ENCODE results near the gene TECR.
A peak's percentile ranks its signal among the peaks of the same experiment; 100 is the strongest.
"Not testable (repeated sequence)": the region's sequence is repeated elsewhere in the genome, so short reads cannot be mapped to it uniquely, and the experiment has no call there.

TECR gene

GRCh38 chr19:14552006-14552360 lies 22.6 kb downstream of the TECR start:
- not testable (repeated sequence) for H3K27ac ChIP-seq (ENCODE audit: low read depth in 2 of 2, low read length in 2 of 2); H3K4me3 ChIP-seq (ENCODE audit: low read length in 2 of 2); H3K9me3 ChIP-seq (ENCODE audit: control insufficient read depth in 2 of 2, low read length in 2 of 2); H3K36me3 ChIP-seq (ENCODE audit: control insufficient read depth in 2 of 2, insufficient read depth in 2 of 2, low read length in 2 of 2); H3K9ac ChIP-seq (ENCODE audit: low read depth in 1 of 2, low read length in 2 of 2); H3K27me3 ChIP-seq (ENCODE audit: control insufficient read depth in 2 of 2, insufficient read depth in 2 of 2, low read length in 2 of 2)
- peaks cover 6 to 17% of the 10 kb centered on the region in 2 donors for H3K4me1 ChIP-seq (ENCODE audit: control insufficient read depth in 2 of 2, insufficient read depth in 2 of 2, low read length in 2 of 2)

GRCh38 chr19:14553042-14553938 lies 23.9 kb downstream of the TECR start:
- no peak overlapping the region for H3K4me3 ChIP-seq (ENCODE audit: low read length in 2 of 2)
- peaks cover 0 to 4% of the 10 kb centered on the region in 2 donors for H3K36me3 ChIP-seq (ENCODE audit: control insufficient read depth in 2 of 2, insufficient read depth in 2 of 2, low read length in 2 of 2)
- H3K9me3 ChIP-seq (ENCODE audit: control insufficient read depth in 2 of 2, low read length in 2 of 2) = no peaks in the 10 kb centered on the region
- H3K4me1 ChIP-seq (ENCODE audit: control insufficient read depth in 2 of 2, insufficient read depth in 2 of 2, low read length in 2 of 2) = peaks cover 6 to 17% of the 10 kb centered on the region in 2 donors
- H3K27me3 ChIP-seq (ENCODE audit: control insufficient read depth in 2 of 2, insufficient read depth in 2 of 2, low read length in 2 of 2) = no peaks in the 10 kb centered on the region
- H3K27ac ChIP-seq (ENCODE audit: low read depth in 2 of 2, low read length in 2 of 2) = no peak overlapping the region
- no peak overlapping the region for H3K9ac ChIP-seq (ENCODE audit: low read depth in 1 of 2, low read length in 2 of 2)

- H3K4me1 ChIP-seq (ENCODE audit: control insufficient read depth in 2 of 2, insufficient read depth in 2 of 2, low read length in 2 of 2) = peaks cover 6 to 17% of the 10 kb centered on the region in 2 donors
- H3K9ac ChIP-seq (ENCODE audit: low read depth in 1 of 2, low read length in 2 of 2) = no peak overlapping the region
- no peak overlapping the region for H3K27ac ChIP-seq (ENCODE audit: low read depth in 2 of 2, low read length in 2 of 2)
- no peak overlapping the region for H3K4me3 ChIP-seq (ENCODE audit: low read length in 2 of 2)
- no peaks in the 10 kb centered on the region for H3K27me3 ChIP-seq (ENCODE audit: control insufficient read depth in 2 of 2, insufficient read depth in 2 of 2, low read length in 2 of 2)
- H3K36me3 ChIP-seq (ENCODE audit: control insufficient read depth in 2 of 2, insufficient read depth in 2 of 2, low read length in 2 of 2) = peaks cover 0 to 4% of the 10 kb centered on the region in 2 donors
- no peaks in the 10 kb centered on the region for H3K9me3 ChIP-seq (ENCODE audit: control insufficient read depth in 2 of 2, low read length in 2 of 2)
Measured at GRCh38 chr19:14553939-14554243, 24.5 kb downstream of the TECR start.

- Histone ChIP-seq H3K4me3 (ENCODE audit: low read length in 2 of 2) (no peak overlapping the region), H3K36me3 (ENCODE audit: control insufficient read depth in 2 of 2, insufficient read depth in 2 of 2, low read length in 2 of 2) (peaks cover 0 to 2% of the 10 kb centered on the region in 2 donors), H3K27ac (ENCODE audit: low read depth in 2 of 2, low read length in 2 of 2) (no peak overlapping the region), H3K4me1 (ENCODE audit: control insufficient read depth in 2 of 2, insufficient read depth in 2 of 2, low read length in 2 of 2) (peaks cover 6 to 17% of the 10 kb centered on the region in 2 donors), H3K9ac (ENCODE audit: low read depth in 1 of 2, low read length in 2 of 2) (no peak overlapping the region), H3K27me3 (ENCODE audit: control insufficient read depth in 2 of 2, insufficient read depth in 2 of 2, low read length in 2 of 2) (no peaks in the 10 kb centered on the region), H3K9me3 (ENCODE audit: control insufficient read depth in 2 of 2, low read length in 2 of 2) (no peaks in the 10 kb centered on the region)
Measured at GRCh38 chr19:14554382-14554812, 25.0 kb downstream of the TECR start.

GRCh38 chr19:14555918-14556661 lies 26.7 kb downstream of the TECR start:
- Histone ChIP-seq H3K36me3 (ENCODE audit: control insufficient read depth in 2 of 2, insufficient read depth in 2 of 2, low read length in 2 of 2) (peaks cover 0 to 2% of the 10 kb centered on the region in 2 donors), H3K4me1 (ENCODE audit: control insufficient read depth in 2 of 2, insufficient read depth in 2 of 2, low read length in 2 of 2) (peaks cover 6 to 7% of the 10 kb centered on the region in 2 donors), H3K4me3 (ENCODE audit: low read length in 2 of 2) (no peak overlapping the region), H3K27me3 (ENCODE audit: control insufficient read depth in 2 of 2, insufficient read depth in 2 of 2, low read length in 2 of 2) (no peaks in the 10 kb centered on the region), H3K9ac (ENCODE audit: low read depth in 1 of 2, low read length in 2 of 2) (no peak overlapping the region), H3K9me3 (ENCODE audit: control insufficient read depth in 2 of 2, low read length in 2 of 2) (no peaks in the 10 kb centered on the region), H3K27ac (ENCODE audit: low read depth in 2 of 2, low read length in 2 of 2) (no peak overlapping the region)

GRCh38 chr19:14556662-14557188 lies 27.3 kb downstream of the TECR start:
- H3K9ac ChIP-seq (ENCODE audit: low read depth in 1 of 2, low read length in 2 of 2) = no peak overlapping the region
- no peaks in the 10 kb centered on the region for H3K9me3 ChIP-seq (ENCODE audit: control insufficient read depth in 2 of 2, low read length in 2 of 2)
- no peaks in the 10 kb centered on the region for H3K27me3 ChIP-seq (ENCODE audit: control insufficient read depth in 2 of 2, insufficient read depth in 2 of 2, low read length in 2 of 2)
- peaks cover 0 to 2% of the 10 kb centered on the region in 2 donors for H3K36me3 ChIP-seq (ENCODE audit: control insufficient read depth in 2 of 2, insufficient read depth in 2 of 2, low read length in 2 of 2)
- H3K4me1 ChIP-seq (ENCODE audit: control insufficient read depth in 2 of 2, insufficient read depth in 2 of 2, low read length in 2 of 2) = peaks cover 2 to 6% of the 10 kb centered on the region in 2 donors
- H3K27ac ChIP-seq (ENCODE audit: low read depth in 2 of 2, low read length in 2 of 2) = no peak overlapping the region
- H3K4me3 ChIP-seq (ENCODE audit: low read length in 2 of 2) = peak overlapping the region; percentile 24 to 54

- no peaks in the 10 kb centered on the region for H3K9me3 ChIP-seq (ENCODE audit: control insufficient read depth in 2 of 2, low read length in 2 of 2)
- peaks cover 0 to 1% of the 10 kb centered on the region in 2 donors for H3K36me3 ChIP-seq (ENCODE audit: control insufficient read depth in 2 of 2, insufficient read depth in 2 of 2, low read length in 2 of 2)
- H3K27ac ChIP-seq (ENCODE audit: low read depth in 2 of 2, low read length in 2 of 2) = no peak overlapping the region
- no peak overlapping the region for H3K4me3 ChIP-seq (ENCODE audit: low read length in 2 of 2)
- H3K4me1 ChIP-seq (ENCODE audit: control insufficient read depth in 2 of 2, insufficient read depth in 2 of 2, low read length in 2 of 2) = peaks cover 2 to 6% of the 10 kb centered on the region in 2 donors
- no peaks in the 10 kb centered on the region for H3K27me3 ChIP-seq (ENCODE audit: control insufficient read depth in 2 of 2, insufficient read depth in 2 of 2, low read length in 2 of 2)
- H3K9ac ChIP-seq (ENCODE audit: low read depth in 1 of 2, low read length in 2 of 2) = no peak overlapping the region
Measured at GRCh38 chr19:14558370-14559066, 29.1 kb downstream of the TECR start.

GRCh38 chr19:14559916-14560775 lies 30.8 kb downstream of the TECR start:
- Histone ChIP-seq H3K27ac (ENCODE audit: low read depth in 2 of 2, low read length in 2 of 2) (no peak overlapping the region), H3K36me3 (ENCODE audit: control insufficient read depth in 2 of 2, insufficient read depth in 2 of 2, low read length in 2 of 2) (peaks cover 4 to 5% of the 10 kb centered on the region in 2 donors), H3K9me3 (ENCODE audit: control insufficient read depth in 2 of 2, low read length in 2 of 2) (no peaks in the 10 kb centered on the region), H3K4me1 (ENCODE audit: control insufficient read depth in 2 of 2, insufficient read depth in 2 of 2, low read length in 2 of 2) (peaks cover 2 to 4% of the 10 kb centered on the region in 2 donors), H3K4me3 (ENCODE audit: low read length in 2 of 2) (no peak overlapping the region), H3K27me3 (ENCODE audit: control insufficient read depth in 2 of 2, insufficient read depth in 2 of 2, low read length in 2 of 2) (no peaks in the 10 kb centered on the region), H3K9ac (ENCODE audit: low read depth in 1 of 2, low read length in 2 of 2) (no peak overlapping the region)

- Histone ChIP-seq H3K4me1 (ENCODE audit: control insufficient read depth in 2 of 2, insufficient read depth in 2 of 2, low read length in 2 of 2) (peaks cover 2 to 4% of the 10 kb centered on the region in 2 donors), H3K4me3 (ENCODE audit: low read length in 2 of 2) (no peak overlapping the region), H3K36me3 (ENCODE audit: control insufficient read depth in 2 of 2, insufficient read depth in 2 of 2, low read length in 2 of 2) (peaks cover 4 to 5% of the 10 kb centered on the region in 2 donors), H3K27me3 (ENCODE audit: control insufficient read depth in 2 of 2, insufficient read depth in 2 of 2, low read length in 2 of 2) (no peaks in the 10 kb centered on the region), H3K9me3 (ENCODE audit: control insufficient read depth in 2 of 2, low read length in 2 of 2) (no peaks in the 10 kb centered on the region), H3K9ac (ENCODE audit: low read depth in 1 of 2, low read length in 2 of 2) (no peak overlapping the region), H3K27ac (ENCODE audit: low read depth in 2 of 2, low read length in 2 of 2) (no peak overlapping the region)
Measured at GRCh38 chr19:14560776-14561108, 31.3 kb downstream of the TECR start.

Measured in mucosa of rectum (tissue), 2 donors.